NCI-H2227 (cell line): Measurements from ENCODE around the gene MAPK4.
"Not testable (repeated sequence)": the region's sequence is repeated elsewhere in the genome, so short reads cannot be mapped to it uniquely, and the experiment has no call there.

ENCODE experiments used
- DNase-seq: peaks from one replicate; lab custom pipeline; 2025; ENCODE audit not compliant: unreplicated experiment; lab: John Stamatoyannopoulos, UW

The MAPK4 gene

GRCh38 chr18:50559752-50560680 is at the start of gene MAPK4:
TSS of gene MAPK4 (plus strand) at chr18:50560087. CDS start at chr18:50663959, 103,872 bp downstream.
- DNase-seq, result peak; percentile 80

GRCh38 chr18:50517277-50517676 is 42.6 kb upstream of the MAPK4 start:
- not testable (repeated sequence) for DNase-seq

- no peak for DNase-seq
These were observed 40.9 kb upstream of the MAPK4 start for GRCh38 chr18:50518787-50519546.

- no peak for DNase-seq
These were observed 36.7 kb upstream of the MAPK4 start for GRCh38 chr18:50523165-50523564.

GRCh38 chr18:50527636-50528307 is 32.1 kb upstream of the MAPK4 start:
- no peak for DNase-seq

GRCh38 chr18:50528806-50529205 is 31.1 kb upstream of the MAPK4 start:
- no peak for DNase-seq

- not testable (repeated sequence) for DNase-seq
These were observed 26.1 kb upstream of the MAPK4 start for GRCh38 chr18:50533822-50534221.

GRCh38 chr18:50544476-50544875 is 15.4 kb upstream of the MAPK4 start:
- not testable (repeated sequence) for DNase-seq

- DNase-seq, result no peak
These were observed 14.0 kb upstream of the MAPK4 start for GRCh38 chr18:50545936-50546335.

GRCh38 chr18:50548160-50548559 is 11.7 kb upstream of the MAPK4 start:
- DNase-seq, result no peak

GRCh38 chr18:50551651-50552050 is 8.2 kb upstream of the MAPK4 start:
- DNase-seq, result not testable (repeated sequence)

- DNase-seq, result peak; percentile 48
These were observed 1.7 kb upstream of the MAPK4 start for GRCh38 chr18:50558157-50558556.

GRCh38 chr18:50558948-50559751 is 737 bp upstream of the MAPK4 start:
- peak; percentile 27 for DNase-seq

GRCh38 chr18:50560681-50561629 is 1.1 kb downstream of the MAPK4 start:
- DNase-seq, result peak; percentile 37

GRCh38 chr18:50562258-50562657 is 2.4 kb downstream of the MAPK4 start:
- DNase-seq, result not testable (repeated sequence)

GRCh38 chr18:50562686-50563085 is 2.8 kb downstream of the MAPK4 start:
- DNase-seq, result no peak

GRCh38 chr18:50563376-50563775 is 3.5 kb downstream of the MAPK4 start:
- DNase-seq, result no peak

GRCh38 chr18:50569930-50570329 is 10.0 kb downstream of the MAPK4 start:
- DNase-seq, result no peak

- no peak for DNase-seq
These were observed 11.7 kb downstream of the MAPK4 start for GRCh38 chr18:50571606-50572005.
